ENCODE results near the gene CLIC4. TPM values are rescaled to one million over a fixed set of nuclear protein-coding genes. Genes with fewer than 3 reads are reported as not detected.
A peak's percentile ranks its signal among the peaks of the same experiment; 100 is the strongest.

The CLIC4 gene
- total RNA-seq, 4 donors from 2014 or later: 17.3 to 63.5 (median 32.6) TPM

DNA sequence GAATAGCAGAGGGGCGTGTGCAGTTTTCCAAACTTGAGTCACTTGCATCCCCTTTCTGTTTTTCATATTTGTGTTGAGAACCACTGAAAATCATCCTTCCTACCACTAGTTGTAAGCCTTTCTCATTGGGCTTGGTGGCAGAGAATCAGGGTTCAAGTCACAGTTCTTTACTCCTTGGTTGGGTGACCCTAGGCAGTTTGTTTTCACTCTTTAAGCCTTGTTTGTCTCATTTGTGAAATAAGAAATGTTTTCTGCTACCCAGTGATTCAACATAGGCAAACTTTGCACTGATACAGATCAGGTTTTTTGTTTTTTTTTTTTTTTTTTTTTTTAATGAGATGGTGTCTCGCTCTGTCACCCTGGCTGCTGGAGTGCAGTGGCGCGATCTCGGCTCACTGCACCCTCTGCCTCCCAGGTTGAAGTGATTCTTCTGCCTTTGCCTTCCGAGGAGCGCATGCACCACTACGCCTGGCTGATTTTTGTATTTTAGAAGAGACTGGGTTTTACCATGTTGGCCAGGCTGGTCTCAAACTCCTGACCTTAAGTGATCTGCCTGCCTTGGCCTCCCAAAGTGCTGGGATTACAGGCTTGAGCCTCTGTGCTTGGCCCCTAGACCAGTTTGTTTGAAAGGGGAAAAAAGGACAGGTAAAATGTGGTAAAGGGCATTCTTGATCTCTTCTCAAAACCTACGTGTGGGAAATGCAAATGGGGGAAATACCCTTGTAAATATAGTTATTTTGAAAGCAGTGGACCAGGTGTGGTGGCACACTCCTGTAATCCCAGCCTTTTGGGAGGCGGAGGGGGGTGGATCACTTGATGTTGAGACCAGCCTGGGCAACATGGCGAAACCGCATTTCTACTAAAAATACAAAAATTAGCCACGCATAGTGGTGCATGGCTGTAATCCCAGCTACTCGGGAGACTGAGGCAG, 3.2 kb downstream of the CLIC4 start:
- no peaks in the 10 kb centered on the region for H3K36me3 ChIP-seq
- H3K9me3 ChIP-seq: no peaks in the 10 kb centered on the region
- peak overlapping the region in 2 of 4 donors; percentile 12 to 26 for H3K4me3 ChIP-seq
- H3K27me3 ChIP-seq: no peaks in the 10 kb centered on the region
- peak in 2 of 3 donors; percentile 65 to 71 for DNase-seq
- TF ChIP-seq, protein P1, sequence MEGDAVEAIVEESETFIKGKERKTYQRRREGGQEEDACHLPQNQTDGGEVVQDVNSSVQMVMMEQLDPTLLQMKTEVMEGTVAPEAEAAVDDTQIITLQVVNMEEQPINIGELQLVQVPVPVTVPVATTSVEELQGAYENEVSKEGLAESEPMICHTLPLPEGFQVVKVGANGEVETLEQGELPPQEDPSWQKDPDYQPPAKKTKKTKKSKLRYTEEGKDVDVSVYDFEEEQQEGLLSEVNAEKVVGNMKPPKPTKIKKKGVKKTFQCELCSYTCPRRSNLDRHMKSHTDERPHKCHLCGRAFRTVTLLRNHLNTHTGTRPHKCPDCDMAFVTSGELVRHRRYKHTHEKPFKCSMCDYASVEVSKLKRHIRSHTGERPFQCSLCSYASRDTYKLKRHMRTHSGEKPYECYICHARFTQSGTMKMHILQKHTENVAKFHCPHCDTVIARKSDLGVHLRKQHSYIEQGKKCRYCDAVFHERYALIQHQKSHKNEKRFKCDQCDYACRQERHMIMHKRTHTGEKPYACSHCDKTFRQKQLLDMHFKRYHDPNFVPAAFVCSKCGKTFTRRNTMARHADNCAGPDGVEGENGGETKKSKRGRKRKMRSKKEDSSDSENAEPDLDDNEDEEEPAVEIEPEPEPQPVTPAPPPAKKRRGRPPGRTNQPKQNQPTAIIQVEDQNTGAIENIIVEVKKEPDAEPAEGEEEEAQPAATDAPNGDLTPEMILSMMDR (IDR thresholded peaks at IDR 0.05): no peak
- no peak for TF ChIP-seq POLR2A (IDR thresholded peaks at IDR 0.05)
- H3K4me1 ChIP-seq: peaks cover 0 to 12% (median 4%) of the 10 kb centered on the region in 4 donors
- peak overlapping the region in 3 of 4 donors; percentile 30 to 96 (median 31) for H3K27ac ChIP-seq

GRCh38 chr1:24749252-24749651, 4.0 kb downstream of the CLIC4 start:
- TF ChIP-seq POLR2A (IDR thresholded peaks at IDR 0.05): no peak
- TF ChIP-seq, protein P1 (IDR thresholded peaks at IDR 0.05): no peak
- peak overlapping the region in 1 of 4 donors; percentile 96 for H3K27ac ChIP-seq
- H3K4me3 ChIP-seq: no peak overlapping the region
- no peaks in the 10 kb centered on the region for H3K36me3 ChIP-seq
- no peaks in the 10 kb centered on the region for H3K27me3 ChIP-seq
- peak in 1 of 3 donors; percentile 15 for DNase-seq
- H3K4me1 ChIP-seq: peaks cover 0 to 5% (median 0%) of the 10 kb centered on the region in 4 donors
- H3K9me3 ChIP-seq: no peaks in the 10 kb centered on the region

DNA sequence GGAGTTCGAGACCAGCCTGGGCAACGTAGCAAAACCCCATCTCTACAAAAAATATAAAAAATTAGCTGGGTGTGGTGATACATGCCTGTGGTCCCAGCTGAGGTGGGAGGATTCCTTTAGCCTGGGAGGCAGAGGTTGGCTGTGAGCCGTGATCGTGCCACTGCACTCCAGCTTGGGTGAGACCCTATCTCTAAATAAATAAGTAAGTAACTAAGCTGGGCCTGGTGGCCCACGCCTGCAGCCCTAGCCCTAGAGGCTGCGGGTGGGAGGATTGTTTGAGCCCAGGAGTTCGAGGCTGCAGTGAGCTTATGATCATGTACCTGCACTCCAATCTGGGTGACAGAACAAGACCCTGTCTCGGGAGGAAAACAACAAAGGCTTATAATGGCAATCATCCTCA, 4.6 kb downstream of the CLIC4 start:
- DNase-seq: peak in 1 of 3 donors; percentile 13
- Histone ChIP-seq H3K27me3 (no peaks in the 10 kb centered on the region), H3K36me3 (no peaks in the 10 kb centered on the region), H3K4me1 (no peaks in the 10 kb centered on the region), H3K4me3 (no peak overlapping the region), H3K27ac (no peak overlapping the region), H3K9me3 (no peaks in the 10 kb centered on the region)
- no peak for TF ChIP-seq POLR2A (IDR thresholded peaks at IDR 0.05)
- TF ChIP-seq, protein P1 (IDR thresholded peaks at IDR 0.05): no peak

DNA sequence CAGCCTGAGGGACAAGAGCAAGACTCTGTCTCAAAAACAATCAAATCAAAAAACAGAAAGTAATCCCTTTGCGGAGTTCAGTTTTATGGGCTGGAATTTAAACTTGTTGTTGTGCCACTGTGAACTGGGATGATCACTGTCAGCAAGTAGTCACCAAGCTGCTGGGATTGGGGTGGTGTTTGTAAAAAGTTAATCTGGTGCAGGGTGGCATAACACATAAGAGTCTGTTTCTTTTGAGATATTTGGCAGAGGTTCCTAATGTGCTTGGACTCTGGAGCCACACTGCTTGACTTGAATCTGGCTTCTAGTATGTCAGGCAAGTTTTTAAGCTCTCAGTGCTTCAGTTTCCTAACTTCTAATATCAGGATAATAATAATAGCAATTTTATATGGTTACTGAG, 6.6 kb downstream of the CLIC4 start:
- TF ChIP-seq, protein P1 (IDR thresholded peaks at IDR 0.05): no peak
- Histone ChIP-seq H3K9me3 (no peaks in the 10 kb centered on the region), H3K27ac (peak overlapping the region in 1 of 4 donors; percentile 5), H3K36me3 (no peaks in the 10 kb centered on the region), H3K4me3 (no peak overlapping the region), H3K27me3 (no peaks in the 10 kb centered on the region), H3K4me1 (no peaks in the 10 kb centered on the region)
- DNase-seq: no peak

- H3K9me3 ChIP-seq: no peaks in the 10 kb centered on the region
- no peak for DNase-seq
- H3K27me3 ChIP-seq: no peaks in the 10 kb centered on the region
- H3K27ac ChIP-seq: no peak overlapping the region
- no peaks in the 10 kb centered on the region for H3K36me3 ChIP-seq
- TF ChIP-seq, protein P1 (IDR thresholded peaks at IDR 0.05): no peak
- no peak for TF ChIP-seq POLR2A (IDR thresholded peaks at IDR 0.05)
- H3K4me3 ChIP-seq: no peak overlapping the region
- H3K4me1 ChIP-seq: no peaks in the 10 kb centered on the region
Observed at GRCh38 chr1:24752305-24752704, 7.1 kb downstream of the CLIC4 start.

Measured in Peyer's patch (tissue), 4 donors.